Smooth muscle cell (in vitro differentiated cells): ENCODE results near the gene NSUN5. TPM values are rescaled to one million over a fixed set of nuclear protein-coding genes. Genes with fewer than 3 reads are reported as not detected.
"Not testable (repeated sequence)": the region's sequence is repeated elsewhere in the genome, so short reads cannot be mapped to it uniquely, and the experiment has no call there.

Experiments used
- DNase-seq: peaks from one replicate; lab custom pipeline; 2025; ENCODE audit not compliant: unreplicated experiment; lab: John Stamatoyannopoulos, UW
- H2AFZ ChIP-seq: fragments of 200-600 bp; sonication (generic); 2 replicates; pipeline ENCODE4 v1.6.0; 2016; ENCODE audit warnings: antibody characterized with exemption, low read depth, mild to moderate bottlenecking
- H3F3A ChIP-seq: fragments of 200-600 bp; sonication (generic); 2 replicates; pipeline ENCODE4 v1.6.0; 2017; ENCODE audit warnings: antibody characterized with exemption, low read depth
- H3K27ac ChIP-seq: fragments of 200-600 bp; sonication (generic); 2 replicates; pipeline ENCODE4 v1.5.1; 2016; ENCODE audit warnings: low read depth, mild to moderate bottlenecking
- H3K27me3 ChIP-seq: fragments of 200-600 bp; sonication (generic); 2 replicates; pipeline ENCODE4 v1.6.1; 2016; ENCODE audit warnings: low read depth, mild to moderate bottlenecking
- H3K36me3 ChIP-seq: fragments of 200-600 bp; sonication (generic); 2 replicates; pipeline ENCODE4 v1.5.1; 2016; ENCODE audit warnings: low read depth
- H3K4me1 ChIP-seq: fragments of 200-600 bp; sonication (generic); 2 replicates; pipeline ENCODE4 v1.5.1; 2016; ENCODE audit warnings: low read depth
- H3K4me2 ChIP-seq: fragments of 200-600 bp; sonication (generic); 2 replicates; pipeline ENCODE4 v1.6.0; 2016; ENCODE audit warnings: mild to moderate bottlenecking
- H3K4me3 ChIP-seq: fragments of 200-600 bp; sonication (generic); 2 replicates; pipeline ENCODE4 v1.5.1; 2016; ENCODE audit warnings: mild to moderate bottlenecking
- H3K79me2 ChIP-seq: fragments of 200-600 bp; sonication (generic); 2 replicates; pipeline ENCODE4 v1.6.0; 2016; ENCODE audit warnings: low read depth, mild to moderate bottlenecking
- H3K9ac ChIP-seq: fragments of 200-600 bp; sonication (generic); 2 replicates; pipeline ENCODE4 v1.6.0; 2016; ENCODE audit warnings: low read depth
- H3K9me3 ChIP-seq: fragments of 200-600 bp; sonication (generic); replicated peaks from 2 replicates; pipeline ENCODE4 v1.5.1; 2016; ENCODE audit warnings: low read depth
- H4K20me1 ChIP-seq: fragments of 200-600 bp; sonication (generic); 2 replicates; pipeline ENCODE4 v1.6.0; 2016; ENCODE audit warnings: low read depth
- CTCF ChIP-seq: fragments of 200-600 bp; sonication (generic); IDR thresholded peaks from 2 replicates; pipeline ENCODE4 v1.5.1; 2017; ENCODE audit warnings: borderline replicate concordance, mild to moderate bottlenecking, antibody characterized with exemption; ENCODE audit not compliant: insufficient read depth, poor library complexity, severe bottlenecking
- WGBS: methylation state at CpG from one replicate; pipeline ENCODE4 v1.1.7; 2016; ENCODE audit warnings: low lambda C conversion rate; 5-methylcytosine and 5-hydroxymethylcytosine counted together
- polyA plus RNA-seq: library from polyadenylated mRNA; unstranded; fragments of >200 nt; fragmentation: Nextera tagmentation; extraction: Ambion mirVana; gene quantifications from 2 replicates; pipeline ENCODE4 v1.2.1, GENCODE V29; 2016
- total RNA-seq: library from RNA; depleted of rRNA; stranded (reverse); fragments of >200 nt; gene quantifications from 2 replicates; pipeline ENCODE4 v1.2.3, GENCODE V29; 2014

The NSUN5 gene
- total and polyA plus RNA-seq, 2 experiments from 2014 or later = 25.2 to 38.1 TPM

GRCh38 chr7:73303546-73303945 lies 5.1 kb downstream of the NSUN5 start:
- H2AFZ ChIP-seq = no peak overlapping the region
- H3K4me3 ChIP-seq = no peak overlapping the region
- no peak overlapping the region for H3K4me2 ChIP-seq
- H4K20me1 ChIP-seq = no peaks in the 10 kb centered on the region
- no peak overlapping the region for H3K27ac ChIP-seq
- H3F3A ChIP-seq = no peaks in the 10 kb centered on the region
- H3K9ac ChIP-seq = no peak overlapping the region
- WGBS = 97% methylated on average over 26 of the region's 26 CpGs
- no peaks in the 10 kb centered on the region for H3K9me3 ChIP-seq
- no peaks in the 10 kb centered on the region for H3K36me3 ChIP-seq
- no peak for DNase-seq
- no peak for TF ChIP-seq CTCF
- H3K4me1 ChIP-seq = no peaks in the 10 kb centered on the region
- H3K79me2 ChIP-seq = no peaks in the 10 kb centered on the region
- no peaks in the 10 kb centered on the region for H3K27me3 ChIP-seq

GRCh38 chr7:73302846-73303245 lies 5.8 kb downstream of the NSUN5 start:
- not testable (repeated sequence) for H3F3A ChIP-seq, DNase-seq, H3K4me3 ChIP-seq, H3K9ac ChIP-seq, H3K27me3 ChIP-seq, H4K20me1 ChIP-seq, H3K4me2 ChIP-seq, H3K79me2 ChIP-seq, H2AFZ ChIP-seq, H3K36me3 ChIP-seq, H3K4me1 ChIP-seq, H3K27ac ChIP-seq, H3K9me3 ChIP-seq
- 96% methylated on average over 10 of the region's 10 CpGs for WGBS

DNA sequence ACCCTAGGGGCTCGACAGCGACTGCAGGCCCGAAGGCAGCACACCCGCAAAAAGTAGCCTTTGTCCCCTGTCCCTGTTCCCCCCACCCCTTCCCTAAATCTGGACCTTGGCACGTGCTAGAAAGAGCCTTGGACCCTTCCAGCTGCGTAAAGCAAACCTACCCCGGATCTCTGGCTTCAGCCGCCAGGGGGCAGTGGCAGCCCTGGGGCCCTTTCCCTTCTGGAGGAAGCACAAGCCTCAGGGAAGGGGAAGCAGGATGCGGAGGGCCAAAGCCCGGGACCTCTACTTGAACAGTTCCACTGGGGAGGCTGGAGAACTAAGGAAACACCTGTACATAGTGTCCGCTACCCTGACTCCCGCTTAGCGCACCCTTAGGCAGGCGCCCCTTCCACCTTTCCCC lies 7.5 kb downstream of the NSUN5 start:
- WGBS = 75% methylated on average over 7 of the region's 14 CpGs
- H3K4me2 ChIP-seq, H3K4me3 ChIP-seq, H2AFZ ChIP-seq, H3K4me1 ChIP-seq, H3K9ac ChIP-seq, H4K20me1 ChIP-seq, H3K9me3 ChIP-seq, H3F3A ChIP-seq, H3K27me3 ChIP-seq, H3K36me3 ChIP-seq, DNase-seq, H3K79me2 ChIP-seq, H3K27ac ChIP-seq: not testable (repeated sequence)

GRCh38 chr7:73299812-73300211 lies 8.8 kb downstream of the NSUN5 start:
- not testable (repeated sequence) for H3K4me1 ChIP-seq, H3K27me3 ChIP-seq, H3K36me3 ChIP-seq, H3K79me2 ChIP-seq, H2AFZ ChIP-seq, H4K20me1 ChIP-seq, DNase-seq, H3K9ac ChIP-seq, H3F3A ChIP-seq, H3K9me3 ChIP-seq, H3K4me3 ChIP-seq, H3K4me2 ChIP-seq, H3K27ac ChIP-seq
- 100% methylated on average over 5 of the region's 12 CpGs for WGBS

DNA sequence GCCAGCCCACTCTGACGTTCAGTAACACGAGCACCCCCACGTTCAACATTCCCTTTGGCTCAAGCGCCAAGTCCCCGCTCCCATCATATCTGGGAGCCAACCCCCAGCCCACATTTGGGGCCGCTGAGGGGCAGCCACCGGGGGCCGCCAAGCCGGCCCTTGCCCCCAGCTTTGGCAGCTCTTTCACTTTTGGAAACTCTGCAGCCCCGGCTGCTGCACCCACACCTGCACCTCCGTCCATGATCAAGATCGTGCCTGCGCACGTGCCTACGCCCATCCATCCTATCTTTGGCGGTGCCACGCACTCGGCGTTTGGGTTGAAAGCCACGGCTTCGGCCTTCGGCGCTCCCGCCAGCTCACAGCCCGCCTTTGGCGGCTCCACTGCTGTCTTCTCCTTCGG lies 10.9 kb downstream of the NSUN5 start:
- H3K9me3 ChIP-seq, H3K27me3 ChIP-seq, DNase-seq, H3K27ac ChIP-seq, H2AFZ ChIP-seq, H3F3A ChIP-seq, H3K79me2 ChIP-seq, H3K4me1 ChIP-seq, H3K4me2 ChIP-seq, H3K36me3 ChIP-seq, H4K20me1 ChIP-seq, H3K9ac ChIP-seq, H3K4me3 ChIP-seq: not testable (repeated sequence)
- 93% methylated on average over 22 of the region's 27 CpGs for WGBS

DNA sequence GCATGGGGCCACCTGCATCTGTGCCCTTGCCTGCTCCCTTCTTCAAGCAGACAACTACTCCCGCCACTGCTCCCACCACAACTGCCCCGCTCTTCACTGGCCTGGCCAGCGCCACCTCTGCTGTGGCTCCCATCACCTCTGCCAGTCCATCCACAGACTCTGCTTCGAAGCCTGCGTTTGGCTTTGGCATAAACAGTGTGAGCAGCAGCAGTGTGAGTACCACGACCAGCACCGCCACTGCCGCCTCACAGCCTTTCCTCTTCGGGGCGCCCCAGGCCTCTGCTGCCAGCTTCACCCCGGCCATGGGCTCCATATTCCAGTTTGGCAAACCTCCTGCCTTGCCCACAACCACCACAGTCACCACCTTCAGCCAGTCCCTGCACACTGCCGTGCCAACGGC lies 11.4 kb downstream of the NSUN5 start:
- no CpG with 5 or more reads among the region's 13 CpGs for WGBS
- not testable (repeated sequence) for H3K27me3 ChIP-seq, H3K9ac ChIP-seq, H3K4me2 ChIP-seq, H3K9me3 ChIP-seq, H3K4me1 ChIP-seq, H4K20me1 ChIP-seq, H3K4me3 ChIP-seq, H3F3A ChIP-seq, H2AFZ ChIP-seq, H3K36me3 ChIP-seq, DNase-seq, H3K79me2 ChIP-seq, H3K27ac ChIP-seq

DNA sequence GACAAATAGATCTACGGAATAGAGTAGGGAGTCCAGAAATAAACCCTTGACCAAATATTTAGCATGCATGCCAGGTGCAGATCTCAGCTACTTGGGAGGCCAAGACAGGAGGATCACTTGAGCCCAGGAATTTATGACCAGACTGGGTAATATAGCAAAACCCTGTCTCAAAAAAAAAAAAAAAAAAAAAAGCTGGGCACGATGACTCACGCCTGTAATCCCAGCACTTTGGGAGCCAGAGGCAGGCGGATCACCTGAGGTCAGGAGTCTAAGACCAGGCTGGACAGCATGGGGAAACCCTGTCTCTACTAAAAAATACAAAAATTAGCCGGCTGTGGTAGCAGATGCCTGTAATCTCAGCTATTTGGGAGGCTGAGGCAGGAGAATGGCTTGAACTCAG lies 31.4 kb downstream of the NSUN5 start:
- not testable (repeated sequence) for H2AFZ ChIP-seq, DNase-seq, H3K4me2 ChIP-seq, H4K20me1 ChIP-seq, H3K4me1 ChIP-seq, H3K9ac ChIP-seq, H3K4me3 ChIP-seq, H3K27ac ChIP-seq, H3K36me3 ChIP-seq, H3K27me3 ChIP-seq, H3K9me3 ChIP-seq, H3K79me2 ChIP-seq, H3F3A ChIP-seq
- WGBS = 73% methylated on average over 3 of the region's 5 CpGs

DNA sequence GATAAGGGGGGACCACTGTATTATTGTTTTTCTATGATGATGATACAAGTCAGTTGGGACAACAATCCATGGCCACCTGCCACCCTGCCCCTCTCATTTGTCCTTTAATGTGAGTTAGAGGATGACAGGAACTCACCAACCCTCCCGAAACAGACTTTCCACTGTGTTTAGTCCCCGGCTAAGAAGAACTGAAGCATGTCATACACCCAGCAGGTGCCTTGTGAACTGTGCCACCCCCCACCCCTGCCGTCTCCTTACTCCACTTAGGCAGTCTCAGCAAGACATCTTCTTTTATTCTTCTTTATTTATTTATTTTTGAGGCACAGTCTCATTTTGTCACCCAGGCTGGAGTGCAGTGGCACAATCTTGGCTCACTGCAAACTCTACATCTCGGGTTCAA lies 40.8 kb downstream of the NSUN5 start:
- H3K4me1 ChIP-seq, H2AFZ ChIP-seq, H3K79me2 ChIP-seq, H3F3A ChIP-seq, DNase-seq, H3K9me3 ChIP-seq, H4K20me1 ChIP-seq, H3K27ac ChIP-seq, H3K4me3 ChIP-seq, H3K36me3 ChIP-seq, H3K27me3 ChIP-seq, H3K9ac ChIP-seq, H3K4me2 ChIP-seq: not testable (repeated sequence)
- WGBS = 92% methylated on average over 4 of the region's 4 CpGs
